Measurements from ENCODE around the gene GLCCI1. TPM values are rescaled to one million over a fixed set of nuclear protein-coding genes. Genes with fewer than 3 reads are reported as not detected.
"Not testable (repeated sequence)": the region's sequence is repeated elsewhere in the genome, so short reads cannot be mapped to it uniquely, and the experiment has no call there.

Gene GLCCI1
- total and polyA plus RNA-seq, 9 donors, result 9.7 to 18.3 (median 12.9) TPM

GRCh38 chr7:7984424-7984823 lies 15.8 kb downstream of the GLCCI1 start:
- no CpG with 5 or more reads among the region's 3 CpGs for WGBS (ENCODE audit: insufficient coverage)
- Histone ChIP-seq H3K27me3 (ENCODE audit: control insufficient read depth, insufficient read depth, low read length) (no peaks in the 10 kb centered on the region), H3K27ac (ENCODE audit: low read length) (no peak overlapping the region), H3K4me3 (ENCODE audit: low read length) (no peak overlapping the region), H3K4me1 (ENCODE audit: control insufficient read depth, insufficient read depth, low read length) (no peaks in the 10 kb centered on the region), H3K9me3 (replicated peaks; ENCODE audit: control insufficient read depth, low read depth, low read length) (no peaks in the 10 kb centered on the region), H3K36me3 (ENCODE audit: control insufficient read depth, insufficient read depth, low read length) (no peaks in the 10 kb centered on the region)
- no peak for DNase-seq

- Histone ChIP-seq H3K4me3 (ENCODE audit: low read length) (no peak overlapping the region), H3K4me1 (ENCODE audit: control insufficient read depth, insufficient read depth, low read length) (no peaks in the 10 kb centered on the region), H3K27ac (ENCODE audit: low read length) (no peak overlapping the region), H3K27me3 (ENCODE audit: control insufficient read depth, insufficient read depth, low read length) (no peaks in the 10 kb centered on the region), H3K36me3 (ENCODE audit: control insufficient read depth, insufficient read depth, low read length) (no peaks in the 10 kb centered on the region), H3K9me3 (replicated peaks; ENCODE audit: control insufficient read depth, low read depth, low read length) (peaks cover 2% of the 10 kb centered on the region)
- DNase-seq, result no peak
These were observed 20.1 kb downstream of the GLCCI1 start for GRCh38 chr7:7988706-7989105.

- no peak for DNase-seq
- Histone ChIP-seq H3K27ac (ENCODE audit: low read length) (no peak overlapping the region), H3K36me3 (ENCODE audit: control insufficient read depth, insufficient read depth, low read length) (no peaks in the 10 kb centered on the region), H3K4me3 (ENCODE audit: low read length) (no peak overlapping the region), H3K27me3 (ENCODE audit: control insufficient read depth, insufficient read depth, low read length) (no peaks in the 10 kb centered on the region), H3K4me1 (ENCODE audit: control insufficient read depth, insufficient read depth, low read length) (no peaks in the 10 kb centered on the region), H3K9me3 (replicated peaks; ENCODE audit: control insufficient read depth, low read depth, low read length) (peaks cover 2% of the 10 kb centered on the region)
- no CpG with 5 or more reads among the region's 1 CpG for WGBS (ENCODE audit: insufficient coverage)
These were observed 20.5 kb downstream of the GLCCI1 start for GRCh38 chr7:7989133-7989532.

- Histone ChIP-seq H3K36me3 (ENCODE audit: control insufficient read depth, insufficient read depth, low read length) (no peaks in the 10 kb centered on the region), H3K27me3 (ENCODE audit: control insufficient read depth, insufficient read depth, low read length) (no peaks in the 10 kb centered on the region), H3K4me1 (ENCODE audit: control insufficient read depth, insufficient read depth, low read length) (no peaks in the 10 kb centered on the region), H3K9me3 (replicated peaks; ENCODE audit: control insufficient read depth, low read depth, low read length) (peaks cover 2% of the 10 kb centered on the region), H3K27ac (ENCODE audit: low read length) (no peak overlapping the region), H3K4me3 (ENCODE audit: low read length) (no peak overlapping the region)
- no peak for DNase-seq
- 100% methylated on average over 1 of the region's 5 CpGs for WGBS (ENCODE audit: insufficient coverage)
These were observed 21.2 kb downstream of the GLCCI1 start for GRCh38 chr7:7989616-7990440.

GRCh38 chr7:7990441-7990761 lies 21.8 kb downstream of the GLCCI1 start:
- DNase-seq, result no peak
- no peaks in the 10 kb centered on the region for H3K27me3 ChIP-seq (ENCODE audit: control insufficient read depth, insufficient read depth, low read length)
- peaks cover 5% of the 10 kb centered on the region for H3K9me3 ChIP-seq (replicated peaks; ENCODE audit: control insufficient read depth, low read depth, low read length)
- H3K4me1 ChIP-seq (ENCODE audit: control insufficient read depth, insufficient read depth, low read length), result no peaks in the 10 kb centered on the region
- no peak overlapping the region for H3K4me3 ChIP-seq (ENCODE audit: low read length)
- WGBS (ENCODE audit: insufficient coverage), result no CpG with 5 or more reads among the region's 2 CpGs
- no peak overlapping the region for H3K27ac ChIP-seq (ENCODE audit: low read length)
- H3K36me3 ChIP-seq (ENCODE audit: control insufficient read depth, insufficient read depth, low read length), result no peaks in the 10 kb centered on the region

- Histone ChIP-seq H3K27me3 (ENCODE audit: control insufficient read depth, insufficient read depth, low read length) (no peaks in the 10 kb centered on the region), H3K36me3 (ENCODE audit: control insufficient read depth, insufficient read depth, low read length) (no peaks in the 10 kb centered on the region), H3K9me3 (replicated peaks; ENCODE audit: control insufficient read depth, low read depth, low read length) (peaks cover 5% of the 10 kb centered on the region), H3K4me1 (ENCODE audit: control insufficient read depth, insufficient read depth, low read length) (no peaks in the 10 kb centered on the region), H3K27ac (ENCODE audit: low read length) (no peak overlapping the region), H3K4me3 (ENCODE audit: low read length) (no peak overlapping the region)
- DNase-seq, result no peak
- no CpG with 5 or more reads among the region's 1 CpG for WGBS (ENCODE audit: insufficient coverage)
These were observed 23.9 kb downstream of the GLCCI1 start for GRCh38 chr7:7992506-7992905.

- peaks cover 11% of the 10 kb centered on the region for H3K9me3 ChIP-seq (replicated peaks; ENCODE audit: control insufficient read depth, low read depth, low read length)
- not testable (repeated sequence) for H3K4me3 ChIP-seq (ENCODE audit: low read length); H3K4me1 ChIP-seq (ENCODE audit: control insufficient read depth, insufficient read depth, low read length); H3K27ac ChIP-seq (ENCODE audit: low read length); H3K36me3 ChIP-seq (ENCODE audit: control insufficient read depth, insufficient read depth, low read length); H3K27me3 ChIP-seq (ENCODE audit: control insufficient read depth, insufficient read depth, low read length); DNase-seq
- 100% methylated on average over 1 of the region's 6 CpGs for WGBS (ENCODE audit: insufficient coverage)
These were observed 26.8 kb downstream of the GLCCI1 start for GRCh38 chr7:7995348-7995747.

- no peaks in the 10 kb centered on the region for H3K36me3 ChIP-seq (ENCODE audit: control insufficient read depth, insufficient read depth, low read length)
- H3K27ac ChIP-seq (ENCODE audit: low read length), result no peak overlapping the region
- peaks cover 11% of the 10 kb centered on the region for H3K9me3 ChIP-seq (replicated peaks; ENCODE audit: control insufficient read depth, low read depth, low read length)
- H3K4me1 ChIP-seq (ENCODE audit: control insufficient read depth, insufficient read depth, low read length), result no peaks in the 10 kb centered on the region
- H3K27me3 ChIP-seq (ENCODE audit: control insufficient read depth, insufficient read depth, low read length), result no peaks in the 10 kb centered on the region
- no peak for DNase-seq
- no peak overlapping the region for H3K4me3 ChIP-seq (ENCODE audit: low read length)
These were observed 28.0 kb downstream of the GLCCI1 start for GRCh38 chr7:7996568-7996967.

GRCh38 chr7:8000315-8000941 lies 31.8 kb downstream of the GLCCI1 start:
- H3K27ac ChIP-seq (ENCODE audit: low read length), result no peak overlapping the region
- no peaks in the 10 kb centered on the region for H3K27me3 ChIP-seq (ENCODE audit: control insufficient read depth, insufficient read depth, low read length)
- DNase-seq, result no peak
- no peaks in the 10 kb centered on the region for H3K4me1 ChIP-seq (ENCODE audit: control insufficient read depth, insufficient read depth, low read length)
- no peaks in the 10 kb centered on the region for H3K36me3 ChIP-seq (ENCODE audit: control insufficient read depth, insufficient read depth, low read length)
- H3K9me3 ChIP-seq (replicated peaks; ENCODE audit: control insufficient read depth, low read depth, low read length), result peaks cover 6% of the 10 kb centered on the region
- no peak overlapping the region for H3K4me3 ChIP-seq (ENCODE audit: low read length)
- no CpG with 5 or more reads among the region's 1 CpG for WGBS (ENCODE audit: insufficient coverage)

- 91% methylated on average over 1 of the region's 3 CpGs for WGBS (ENCODE audit: insufficient coverage)
- H3K4me3 ChIP-seq (ENCODE audit: low read length), result no peak overlapping the region
- peaks cover 5% of the 10 kb centered on the region for H3K36me3 ChIP-seq (ENCODE audit: control insufficient read depth, insufficient read depth, low read length)
- no peak for DNase-seq
- no peaks in the 10 kb centered on the region for H3K27me3 ChIP-seq (ENCODE audit: control insufficient read depth, insufficient read depth, low read length)
- H3K4me1 ChIP-seq (ENCODE audit: control insufficient read depth, insufficient read depth, low read length), result no peaks in the 10 kb centered on the region
- H3K9me3 ChIP-seq (replicated peaks; ENCODE audit: control insufficient read depth, low read depth, low read length), result peaks cover 6% of the 10 kb centered on the region
- H3K27ac ChIP-seq (ENCODE audit: low read length), result no peak overlapping the region
These were observed 34.5 kb downstream of the GLCCI1 start for GRCh38 chr7:8003077-8003476.
